ENCODE data around the gene TUBB4B.

TUBB4B gene

DNA sequence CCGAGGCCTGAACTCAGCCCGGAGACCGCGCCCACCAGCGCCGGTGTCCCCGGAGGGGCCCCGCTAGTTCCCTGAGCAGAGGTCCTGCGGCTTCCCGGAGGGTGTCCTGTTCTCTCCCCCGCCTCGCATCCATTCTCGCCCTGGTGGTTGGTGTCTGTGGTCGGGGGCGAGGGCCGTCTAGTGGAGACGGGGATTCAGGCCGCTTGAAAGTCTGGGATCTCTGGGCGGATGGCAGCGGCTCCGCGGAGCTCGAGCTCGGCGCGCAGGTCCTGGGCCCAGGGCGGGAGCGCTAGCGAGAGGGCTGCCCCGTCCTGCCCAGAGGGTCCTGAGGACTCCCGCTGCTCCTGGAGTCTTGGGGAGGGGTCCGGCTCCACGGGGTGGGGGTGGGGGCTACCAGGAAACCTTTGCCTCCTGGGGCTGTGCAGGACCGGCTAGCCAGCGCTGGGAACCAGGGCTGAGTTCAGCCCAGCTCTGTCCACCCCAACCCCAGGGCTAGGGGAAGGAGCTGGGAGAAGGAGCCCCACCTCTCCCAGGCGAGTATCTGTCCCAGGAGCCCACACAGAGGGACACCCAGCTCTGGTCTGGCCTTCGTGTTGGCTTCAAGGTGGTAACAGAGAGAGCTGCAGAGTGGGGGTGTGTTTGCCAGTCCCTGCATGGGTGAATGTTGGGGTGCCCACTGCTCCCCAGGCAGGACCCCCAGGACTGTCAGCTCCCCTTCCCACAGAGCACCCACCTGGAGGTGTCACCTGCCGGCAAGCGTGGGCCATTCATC, 40.4 kb downstream of the TUBB4B start:
- DNase-seq = no peak

DNA sequence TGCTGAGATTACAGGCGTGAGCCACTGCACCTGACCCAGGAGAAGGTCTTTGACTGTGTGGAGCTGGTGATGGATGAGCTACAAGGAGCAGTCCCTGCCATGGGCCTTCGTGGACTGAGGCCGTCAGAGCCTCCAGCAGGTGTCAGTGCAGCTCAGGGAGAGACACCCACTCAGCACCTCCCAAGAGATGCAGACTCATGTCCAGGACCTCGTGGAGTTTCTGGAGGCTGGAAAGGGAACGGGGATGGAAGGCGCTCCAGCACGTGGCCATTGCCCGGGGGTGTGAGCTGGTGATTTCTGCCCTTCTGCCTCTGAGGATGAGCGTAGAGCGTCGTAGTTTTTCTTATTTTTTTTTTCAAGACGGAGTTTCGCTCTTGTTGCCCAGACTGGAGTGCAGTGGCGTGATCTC, 45.9 kb downstream of the TUBB4B start:
- DNase-seq = peak in 4 of 51 donors; percentile 14 to 39 (median 24)

DNA sequence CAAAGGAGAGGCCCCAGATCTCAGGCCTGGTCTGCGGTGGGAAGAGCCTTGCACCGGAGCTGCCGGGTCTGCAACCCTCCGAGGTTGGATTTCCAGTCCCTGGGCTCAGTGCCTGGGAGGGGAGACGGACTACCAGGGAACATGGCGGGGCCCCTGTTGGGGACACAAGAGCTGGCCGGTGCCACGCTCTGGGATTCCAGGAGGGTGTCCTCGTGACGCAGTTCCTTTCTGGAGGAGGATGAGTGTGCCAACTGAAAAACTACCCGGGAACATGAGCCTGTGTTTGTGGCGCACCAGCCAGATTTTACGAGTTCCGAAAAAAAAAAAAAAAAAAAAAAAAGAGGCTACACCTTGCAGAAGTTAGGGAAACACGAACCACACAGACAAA, 52.0 kb downstream of the TUBB4B start:
- peak in 3 of 51 donors; percentile 38 to 50 (median 39) for DNase-seq

All from hypothalamus (tissue), 51 donors.